GM18520 (cell line): ENCODE measurements around the gene PLEKHA5.
"Not testable (repeated sequence)": the region's sequence is repeated elsewhere in the genome, so short reads cannot be mapped to it uniquely, and the experiment has no call there.

Experiments used
- ATAC-seq: cut with Tn5 transposase; IDR thresholded peaks from one replicate; pipeline ENCODE4 v1.9.1; 2021; ENCODE audit not compliant: unreplicated experiment

The PLEKHA5 gene

GRCh38 chr12:19129486-19130223 is at the start of gene PLEKHA5:
Gene PLEKHA5, plus strand, starts transcription at chr12:19129733. Its CDS starts 67 bp downstream, at chr12:19129800.
- no peak for ATAC-seq

- no peak for ATAC-seq
Observed at GRCh38 chr12:19080918-19081317, 48.6 kb upstream of the PLEKHA5 start.

- ATAC-seq, result no peak
Observed at GRCh38 chr12:19082365-19082911, 47.1 kb upstream of the PLEKHA5 start.

GRCh38 chr12:19084547-19084946 is 45.0 kb upstream of the PLEKHA5 start:
- ATAC-seq, result no peak

- no peak for ATAC-seq
Observed at GRCh38 chr12:19085090-19085489, 44.4 kb upstream of the PLEKHA5 start.

- no peak for ATAC-seq
Observed at GRCh38 chr12:19088606-19089005, 40.9 kb upstream of the PLEKHA5 start.

GRCh38 chr12:19092482-19092881 is 37.1 kb upstream of the PLEKHA5 start:
- not testable (repeated sequence) for ATAC-seq

- ATAC-seq, result no peak
Observed at GRCh38 chr12:19093218-19093617, 36.3 kb upstream of the PLEKHA5 start.

- no peak for ATAC-seq
Observed at GRCh38 chr12:19095331-19095730, 34.2 kb upstream of the PLEKHA5 start.

GRCh38 chr12:19095756-19096480 is 33.6 kb upstream of the PLEKHA5 start:
- ATAC-seq, result no peak

GRCh38 chr12:19105463-19105862 is 24.1 kb upstream of the PLEKHA5 start:
- ATAC-seq, result no peak

- ATAC-seq, result no peak
Observed at GRCh38 chr12:19107750-19108149, 21.8 kb upstream of the PLEKHA5 start.

- ATAC-seq, result no peak
Observed at GRCh38 chr12:19110221-19110940, 19.2 kb upstream of the PLEKHA5 start.

- no peak for ATAC-seq
Observed at GRCh38 chr12:19113464-19113863, 16.1 kb upstream of the PLEKHA5 start.

GRCh38 chr12:19115285-19115684 is 14.2 kb upstream of the PLEKHA5 start:
- no peak for ATAC-seq

GRCh38 chr12:19119440-19119839 is 10.1 kb upstream of the PLEKHA5 start:
- ATAC-seq, result no peak

- no peak for ATAC-seq
Observed at GRCh38 chr12:19120795-19121194, 8.7 kb upstream of the PLEKHA5 start.

GRCh38 chr12:19121449-19122018 is 8.0 kb upstream of the PLEKHA5 start:
- no peak for ATAC-seq

GRCh38 chr12:19125325-19125724 is 4.2 kb upstream of the PLEKHA5 start:
- no peak for ATAC-seq

GRCh38 chr12:19127270-19127669 is 2.3 kb upstream of the PLEKHA5 start:
- no peak for ATAC-seq

GRCh38 chr12:19128485-19128884 is 1.0 kb upstream of the PLEKHA5 start:
- no peak for ATAC-seq
